Stimulated activated CD4-positive, alpha-beta T cell treated with anti-CD3 and anti-CD28 coated beads, TNF-alpha, amount 100 ng/mL, for 4 hours (primary cell): ENCODE results near the gene NEMP2.

Experiments used
- DNase-seq, 3 experiments: peaks; one replicate each; pipeline ENCODE4 v3.0.0-alpha.2; 2020; ENCODE audit warnings: low read depth in 3 of 3

The NEMP2 gene, protein sequence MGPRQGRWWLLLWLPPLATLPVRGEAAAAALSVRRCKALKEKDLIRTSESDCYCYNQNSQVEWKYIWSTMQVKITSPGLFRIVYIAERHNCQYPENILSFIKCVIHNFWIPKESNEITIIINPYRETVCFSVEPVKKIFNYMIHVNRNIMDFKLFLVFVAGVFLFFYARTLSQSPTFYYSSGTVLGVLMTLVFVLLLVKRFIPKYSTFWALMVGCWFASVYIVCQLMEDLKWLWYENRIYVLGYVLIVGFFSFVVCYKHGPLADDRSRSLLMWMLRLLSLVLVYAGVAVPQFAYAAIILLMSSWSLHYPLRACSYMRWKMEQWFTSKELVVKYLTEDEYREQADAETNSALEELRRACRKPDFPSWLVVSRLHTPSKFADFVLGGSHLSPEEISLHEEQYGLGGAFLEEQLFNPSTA

DNA sequence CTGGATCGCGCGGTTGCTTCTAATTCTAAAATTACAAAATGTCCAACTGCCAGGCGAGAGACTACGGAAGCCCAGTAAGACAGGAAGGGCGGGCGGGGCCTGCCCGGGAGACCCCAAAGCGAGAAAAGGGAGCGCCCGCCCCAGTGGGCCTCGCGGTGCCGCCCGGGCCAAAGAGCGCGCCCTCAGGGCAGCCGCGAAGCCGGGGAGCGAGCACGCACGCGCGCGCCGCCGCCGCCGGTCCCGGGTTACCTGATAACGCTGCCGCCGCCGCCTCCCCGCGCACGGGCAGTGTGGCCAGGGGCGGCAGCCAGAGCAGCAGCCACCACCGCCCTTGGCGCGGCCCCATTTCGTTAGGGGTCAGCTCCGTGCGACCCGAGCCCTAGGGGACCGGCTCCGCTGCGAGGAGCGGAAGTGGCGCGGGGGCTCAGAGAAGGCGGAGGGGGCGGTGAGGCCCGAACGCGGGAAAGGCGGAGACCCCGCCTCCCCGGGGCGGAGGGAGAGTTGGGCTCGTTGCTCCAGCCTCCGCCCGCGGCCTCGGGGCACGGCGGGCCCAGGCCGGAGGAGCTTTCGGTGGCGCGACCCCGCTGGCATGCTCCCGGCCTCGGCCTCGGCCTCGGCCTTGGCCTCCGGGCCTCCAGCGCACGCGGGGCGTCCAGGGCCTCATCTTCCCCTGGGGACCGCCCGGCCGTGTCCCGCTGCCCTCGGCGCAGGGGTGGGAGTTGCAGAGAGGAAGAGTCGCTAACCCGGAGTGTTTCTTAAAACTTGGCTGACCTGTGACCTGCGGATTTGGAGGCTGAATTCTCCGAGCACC lies at the start of gene NEMP2:
TSS of gene NEMP2 (minus strand) at position 413 of the 811 bp plus-strand sequence. CDS start at position 346, 67 bp downstream.
- peak; percentile 56 to 73 (median 62) for DNase-seq

DNA sequence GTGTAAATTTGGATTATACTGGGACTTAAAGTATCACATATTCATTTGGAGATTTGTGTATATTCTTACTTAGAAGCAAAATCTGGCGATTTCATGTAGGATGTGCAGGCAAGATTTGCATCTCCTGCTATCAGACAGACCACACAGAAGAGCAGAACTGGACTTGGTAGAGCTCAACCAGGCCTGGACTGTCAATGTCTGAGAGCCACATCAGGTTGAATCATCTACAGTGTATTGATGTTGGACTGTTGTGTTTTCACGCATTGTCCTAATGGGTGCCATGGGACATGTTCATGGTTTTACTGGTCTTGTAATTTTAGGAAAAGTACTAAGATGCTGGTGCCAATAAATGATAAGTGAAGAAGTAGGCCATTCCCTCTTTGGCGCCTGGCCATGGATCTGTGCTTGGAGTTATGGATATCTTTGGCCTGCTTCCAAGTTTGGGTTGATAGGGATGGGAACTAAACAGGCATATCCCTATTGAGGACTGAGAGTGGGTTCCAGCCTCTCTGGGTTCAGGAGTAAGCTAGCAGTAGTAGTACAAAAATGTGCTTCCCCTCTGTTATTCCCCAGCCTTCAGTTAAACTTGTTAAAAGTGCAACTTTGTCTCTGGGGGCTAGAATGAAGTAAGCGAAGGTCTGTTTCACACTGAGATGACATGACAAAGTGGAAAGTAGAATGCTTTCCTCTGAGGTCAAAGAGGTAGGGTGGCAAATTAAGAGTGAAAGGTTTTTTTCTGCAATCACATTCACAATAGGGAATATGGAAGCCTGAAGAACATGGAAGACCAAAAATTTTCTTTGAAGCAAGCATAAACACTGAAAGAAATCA lies 49.2 kb upstream of the NEMP2 start:
- DNase-seq, result no peak

DNA sequence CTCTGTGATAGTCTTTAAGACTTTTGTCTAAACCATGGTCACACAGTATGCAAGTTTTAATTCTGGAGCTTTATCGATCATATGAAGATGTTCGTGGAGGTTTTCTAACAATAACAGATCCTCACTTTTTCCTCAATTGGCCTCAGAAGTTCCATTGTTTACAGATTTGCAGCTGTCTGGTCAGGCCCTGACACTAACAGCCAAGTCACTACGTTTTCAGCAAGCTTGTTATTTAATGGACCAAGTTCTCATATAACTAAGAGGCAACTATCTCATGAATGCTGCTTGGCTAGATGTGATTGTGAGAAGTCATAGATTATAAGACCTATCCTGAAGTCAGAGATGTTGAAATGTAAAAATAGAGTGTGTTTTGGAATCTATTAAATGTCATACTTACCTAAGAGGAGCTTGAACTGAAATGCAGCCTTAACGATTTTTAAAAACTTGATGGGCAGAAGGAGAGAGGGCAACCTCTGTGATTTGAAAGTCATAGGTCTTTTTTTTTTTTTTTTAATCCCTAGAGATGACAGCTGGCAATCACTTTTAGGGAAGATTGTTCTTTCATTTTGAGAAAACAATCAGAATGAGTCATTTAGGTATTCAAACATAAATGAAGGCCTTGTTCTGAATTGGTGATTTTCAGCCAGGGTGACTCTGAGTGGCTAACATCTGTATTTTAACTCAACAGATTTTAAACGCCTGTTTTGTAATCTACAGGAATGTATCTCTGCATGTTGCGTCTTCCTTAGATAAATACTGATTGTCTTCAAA lies 48.4 kb upstream of the NEMP2 start:
- DNase-seq, result no peak

DNA sequence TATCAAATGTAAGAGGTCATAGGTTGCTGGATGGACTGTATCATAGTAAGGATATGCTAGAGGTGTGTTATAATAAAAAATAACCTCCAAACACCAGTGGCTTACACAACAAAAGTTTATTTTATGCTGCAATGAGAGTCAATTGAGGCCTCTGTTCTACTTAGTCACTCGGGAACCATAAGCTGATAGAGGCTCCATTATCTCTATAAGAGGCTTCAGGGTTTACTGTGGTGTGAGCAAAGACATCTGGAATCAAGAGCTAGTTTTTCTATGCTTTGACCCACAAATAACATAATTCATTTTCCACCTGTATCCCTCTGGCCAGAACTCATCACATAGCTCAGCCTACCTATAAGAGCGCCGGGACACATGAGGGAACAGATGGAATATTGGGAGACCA lies 47.5 kb upstream of the NEMP2 start:
- no peak for DNase-seq

DNA sequence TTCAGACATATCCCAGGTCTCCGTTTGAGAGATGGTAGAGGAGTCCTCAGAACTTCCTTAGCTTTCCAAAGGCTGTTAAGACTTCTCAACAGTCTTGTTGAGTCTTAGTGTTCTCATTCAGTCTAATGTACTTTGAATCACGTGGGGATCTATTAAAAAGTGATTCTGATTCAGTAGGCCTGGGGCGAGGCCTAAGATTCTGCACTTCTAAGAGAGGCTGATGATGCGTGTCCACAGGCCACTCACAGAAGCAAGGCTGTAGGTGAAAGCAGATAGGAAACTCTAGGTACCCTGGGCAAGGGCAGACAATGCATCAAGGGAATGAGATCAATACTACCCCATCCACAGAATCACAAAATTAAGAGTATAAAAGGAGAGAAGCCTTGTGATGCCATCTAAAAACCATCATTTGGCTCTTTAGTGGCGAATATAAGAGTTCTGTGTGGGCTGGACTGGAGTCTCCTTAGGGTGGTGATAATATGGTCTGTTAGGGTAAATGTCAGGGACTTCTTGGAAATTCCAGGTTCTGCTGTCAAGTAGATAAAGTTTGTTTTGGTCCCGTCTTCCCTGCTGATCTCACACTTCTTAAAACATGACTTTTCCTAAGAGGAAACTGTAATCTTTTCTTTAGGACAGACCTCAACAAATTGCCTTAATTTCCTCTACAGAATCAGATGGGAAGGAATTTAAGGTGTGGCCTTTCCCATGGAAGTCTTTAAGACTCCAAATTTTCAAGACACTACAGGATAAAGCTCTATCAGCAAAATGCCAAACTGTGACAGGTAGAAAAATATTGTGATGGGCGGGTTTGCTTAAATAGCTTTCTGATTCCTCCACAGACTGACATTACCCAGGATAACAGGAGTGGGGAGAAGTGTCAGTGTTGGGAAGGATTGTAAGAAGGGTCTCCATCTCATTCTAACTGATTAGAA lies 45.7 kb upstream of the NEMP2 start:
- no peak for DNase-seq

DNA sequence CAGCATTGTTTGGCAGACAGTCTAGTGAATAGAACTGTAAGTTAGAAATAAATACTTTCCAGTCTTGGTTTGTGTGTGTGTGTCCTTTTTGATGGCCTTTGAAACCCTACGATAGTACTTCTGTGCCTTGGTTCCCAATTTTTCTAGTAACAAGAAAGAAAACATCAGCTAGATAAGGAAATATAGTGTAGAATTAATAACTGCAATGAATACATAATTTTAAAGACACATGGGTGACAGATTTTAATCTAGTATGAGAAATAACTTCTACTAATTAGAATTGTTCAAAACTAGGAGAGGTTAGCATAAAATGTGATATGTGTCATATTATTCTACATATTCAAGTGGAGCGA lies 44.5 kb upstream of the NEMP2 start:
- DNase-seq, result no peak

DNA sequence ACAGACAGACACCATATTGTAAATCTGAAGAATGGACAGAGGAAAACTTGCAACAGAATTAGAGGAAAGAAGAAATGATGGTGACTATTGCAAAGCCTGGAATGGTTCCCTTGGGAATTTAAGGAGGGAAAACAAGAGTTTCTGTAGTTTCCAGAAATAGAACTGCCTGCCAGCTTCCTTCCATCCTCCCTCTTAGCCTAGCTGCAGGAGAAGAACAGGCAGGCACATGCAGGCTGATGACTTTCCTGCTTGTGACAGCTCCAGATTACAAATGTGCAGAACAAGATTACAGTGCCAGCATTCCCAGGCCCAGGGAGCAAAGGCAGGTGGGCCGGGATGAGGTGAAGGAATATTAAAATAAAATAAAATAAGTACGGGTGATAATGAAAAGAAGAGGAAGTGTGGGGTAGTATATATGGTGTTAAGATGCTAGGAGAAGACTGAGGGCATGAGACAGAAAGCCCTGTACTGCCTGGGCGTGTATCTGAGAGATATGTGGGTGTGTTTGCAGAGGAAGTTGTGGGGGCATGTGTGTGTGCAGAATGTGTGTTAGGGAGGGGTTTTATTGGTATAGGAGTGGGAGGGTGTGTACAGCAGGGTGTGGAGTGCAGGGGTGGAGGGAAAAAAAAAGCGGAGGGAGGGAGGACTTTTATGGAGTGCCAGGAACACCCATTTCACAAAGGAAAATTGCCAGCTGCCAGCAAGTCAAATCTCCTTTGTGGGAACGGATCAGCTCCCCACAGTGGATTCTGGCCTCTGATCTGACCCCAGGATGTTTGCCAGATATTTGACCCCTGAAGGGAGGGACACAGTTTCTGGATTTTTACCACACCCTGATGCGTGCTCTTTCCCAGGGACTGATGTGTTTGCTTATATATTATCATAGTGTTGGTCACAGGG lies 43.9 kb upstream of the NEMP2 start:
- DNase-seq, result peak in 1 of 3 experiments; percentile 14

DNA sequence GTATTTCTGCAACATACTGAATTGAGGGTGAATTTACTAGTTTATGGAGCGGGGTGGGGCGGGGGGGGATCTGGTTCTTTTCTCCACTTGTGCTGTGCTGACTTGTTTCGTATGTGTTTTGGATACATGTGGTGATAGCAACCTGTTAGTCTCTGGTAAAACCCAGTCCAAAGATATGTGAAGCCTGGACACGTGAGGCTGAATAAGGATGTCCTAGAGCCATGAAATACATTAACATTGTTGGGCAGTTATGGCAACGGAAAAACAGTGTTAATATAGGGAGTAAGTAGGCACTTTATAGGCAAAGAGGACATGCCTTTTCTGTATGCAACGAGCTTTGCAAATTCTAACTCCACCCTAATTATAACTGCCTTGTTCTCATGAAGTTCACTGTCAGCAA lies 42.1 kb upstream of the NEMP2 start:
- DNase-seq, result no peak

DNA sequence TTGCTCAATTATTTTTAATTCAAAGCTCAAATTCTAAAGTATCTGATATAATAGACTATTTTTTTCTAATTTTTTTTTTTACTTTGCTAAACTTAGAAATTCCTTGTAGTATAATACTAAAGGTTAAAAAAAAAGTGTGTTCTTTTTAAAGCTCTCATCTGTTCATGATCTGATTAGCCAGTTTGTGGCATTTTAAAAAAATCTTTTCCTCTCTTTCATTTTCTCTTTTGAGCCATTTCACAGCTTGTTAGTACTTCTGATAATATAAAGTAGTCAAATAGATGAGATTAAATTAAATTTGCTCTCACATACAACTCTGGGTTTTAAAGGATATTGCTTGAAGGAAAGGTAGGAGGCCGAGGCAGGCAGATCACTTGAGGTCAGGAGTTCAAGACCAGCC lies 40.7 kb upstream of the NEMP2 start:
- no peak for DNase-seq

DNA sequence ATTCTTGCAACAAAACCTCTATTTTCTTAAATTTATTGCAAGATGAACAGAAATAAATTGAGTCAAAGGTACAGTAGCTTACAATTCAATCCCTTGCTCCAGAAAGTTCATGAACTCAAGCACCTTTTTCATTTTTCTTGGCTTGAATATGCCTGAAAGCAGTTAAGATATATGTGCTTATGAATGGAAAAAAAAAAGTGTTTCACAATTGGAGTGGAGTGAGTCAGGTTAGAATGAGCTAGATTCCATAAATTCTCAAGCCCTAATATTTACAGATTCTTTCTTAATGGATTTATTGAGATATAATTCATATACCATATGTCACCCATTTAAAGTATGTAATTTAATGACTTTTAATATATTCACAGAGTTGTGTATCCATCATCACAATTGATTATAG lies 39.6 kb upstream of the NEMP2 start:
- no peak for DNase-seq

DNA sequence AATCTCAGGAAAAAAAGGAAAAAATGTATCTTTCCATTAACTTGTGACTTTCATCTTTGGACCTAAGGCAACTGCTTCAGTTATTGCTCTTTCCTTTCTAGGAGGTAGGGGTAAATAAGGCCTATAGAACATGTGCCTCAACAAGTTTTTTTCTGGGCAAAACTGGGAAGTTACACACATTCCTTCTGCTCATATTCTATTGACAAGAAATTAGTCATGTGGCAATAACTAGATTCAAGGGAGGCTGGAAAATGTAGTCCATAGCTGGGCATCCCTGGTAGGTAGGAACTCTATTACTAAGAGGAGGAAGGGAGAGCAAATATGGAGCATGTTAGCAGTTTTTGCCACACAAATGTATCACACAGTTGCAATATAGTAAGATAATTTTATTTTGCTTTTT lies 37.7 kb upstream of the NEMP2 start:
- no peak for DNase-seq

DNA sequence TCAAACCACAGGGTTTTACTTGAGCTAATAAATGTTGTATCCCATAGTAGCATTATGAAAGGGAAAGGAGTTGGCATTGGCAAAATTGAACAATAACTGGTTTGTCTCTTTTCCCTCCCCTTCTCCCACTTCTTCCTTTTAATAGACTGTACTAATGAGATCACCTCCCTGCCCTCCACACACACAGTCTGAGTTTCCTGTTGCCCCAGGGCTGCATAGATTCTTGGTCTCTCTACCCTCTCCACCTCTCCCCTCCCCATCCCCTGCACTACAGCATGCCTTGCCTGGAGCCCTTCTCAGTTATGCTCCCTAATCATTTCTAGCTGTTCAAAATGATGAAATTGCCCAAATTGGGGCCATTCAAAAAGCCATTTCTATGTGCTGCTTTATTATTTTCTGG lies 37.2 kb upstream of the NEMP2 start:
- DNase-seq, result no peak

DNA sequence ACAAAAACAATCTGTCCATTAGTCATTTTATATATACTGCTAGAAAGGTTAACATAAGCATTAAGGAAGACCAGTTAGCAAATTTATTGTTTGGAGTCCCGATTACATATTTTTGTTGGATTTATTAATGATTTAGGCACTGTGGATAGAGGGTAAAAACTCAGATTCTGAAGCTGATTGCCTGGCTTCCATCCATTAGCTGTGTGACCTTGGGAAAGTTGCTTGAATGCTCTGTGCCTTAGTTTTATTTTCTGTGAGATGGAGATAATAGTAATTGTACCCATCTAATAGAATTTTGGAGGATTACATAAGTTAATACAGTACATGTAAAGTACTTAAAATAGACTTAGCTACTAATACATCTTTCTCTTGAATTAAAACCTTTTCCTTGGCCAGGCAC lies 36.3 kb upstream of the NEMP2 start:
- no peak for DNase-seq

DNA sequence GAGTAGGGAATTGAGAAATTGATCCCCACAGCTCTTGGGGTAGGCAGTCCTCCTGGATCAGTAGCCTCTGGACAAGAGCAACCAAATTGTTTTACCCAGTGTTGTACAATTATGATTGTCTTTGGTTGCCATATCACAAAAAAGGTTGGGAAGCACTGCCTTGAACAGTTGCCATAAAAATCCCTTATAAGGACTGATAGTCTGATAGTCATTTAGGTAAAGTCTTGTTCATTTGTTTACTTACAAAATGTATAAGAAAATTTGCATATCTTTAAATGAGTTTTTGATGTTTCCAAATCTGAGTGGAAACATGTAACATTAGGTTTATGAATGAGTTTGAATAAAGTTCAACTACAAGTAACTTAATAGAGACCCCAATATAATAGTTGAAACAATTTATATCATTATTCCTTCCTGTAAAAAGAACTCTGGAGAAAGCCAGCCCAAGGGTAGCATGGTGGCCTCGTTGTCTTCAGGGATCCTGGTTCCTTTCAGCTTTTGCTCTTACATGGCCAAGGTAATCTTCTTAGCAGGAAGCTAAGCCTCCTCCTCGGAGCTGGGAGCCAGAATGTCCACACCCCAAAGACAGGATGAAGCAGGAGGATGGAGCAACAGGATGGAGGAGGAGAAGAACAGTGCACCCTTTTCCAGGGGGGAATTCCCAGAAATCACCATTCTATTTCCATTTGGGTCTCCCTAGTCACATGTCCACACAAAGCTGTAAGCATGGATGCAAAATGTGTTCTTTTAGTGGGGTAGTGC lies 35.7 kb upstream of the NEMP2 start:
- DNase-seq, result no peak

DNA sequence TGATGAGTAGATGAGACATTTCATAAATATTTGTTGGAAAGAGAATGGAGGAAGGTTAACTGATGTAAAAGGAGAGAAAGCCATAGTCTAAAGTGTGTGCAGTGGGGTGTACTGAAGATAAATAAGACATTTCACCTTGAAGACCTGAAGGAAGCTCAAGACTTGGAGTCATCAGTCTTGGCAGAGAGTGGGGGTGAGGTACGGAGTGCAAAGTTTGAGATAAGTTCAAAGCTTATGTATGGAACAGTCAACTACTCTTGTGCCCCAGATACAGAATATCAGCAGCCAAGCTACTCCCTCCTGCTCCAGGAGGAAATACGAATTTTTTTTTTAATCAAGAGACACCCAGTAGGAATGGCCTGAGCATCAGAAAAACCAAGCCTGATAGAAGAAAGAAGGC lies 30.3 kb upstream of the NEMP2 start:
- DNase-seq, result no peak

DNA sequence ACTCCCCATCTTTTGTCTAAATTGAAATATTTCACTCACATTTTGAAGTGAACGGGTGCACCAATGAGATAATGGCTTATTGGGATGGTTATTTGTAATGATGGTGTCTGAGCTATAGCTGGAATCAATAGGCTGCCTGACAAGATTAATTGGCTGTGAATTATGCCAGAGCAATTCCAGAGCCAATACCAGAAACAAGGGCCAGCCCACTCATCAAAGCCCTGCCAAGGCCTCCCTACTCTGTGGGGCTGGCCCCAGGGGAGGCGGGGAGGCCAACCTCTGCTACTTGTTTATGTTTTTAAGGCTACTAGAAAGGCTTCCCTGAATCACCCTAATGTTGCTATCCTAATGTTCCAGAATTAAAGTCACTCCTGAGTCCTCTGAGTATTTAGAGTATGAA lies 29.1 kb upstream of the NEMP2 start:
- DNase-seq, result no peak

DNA sequence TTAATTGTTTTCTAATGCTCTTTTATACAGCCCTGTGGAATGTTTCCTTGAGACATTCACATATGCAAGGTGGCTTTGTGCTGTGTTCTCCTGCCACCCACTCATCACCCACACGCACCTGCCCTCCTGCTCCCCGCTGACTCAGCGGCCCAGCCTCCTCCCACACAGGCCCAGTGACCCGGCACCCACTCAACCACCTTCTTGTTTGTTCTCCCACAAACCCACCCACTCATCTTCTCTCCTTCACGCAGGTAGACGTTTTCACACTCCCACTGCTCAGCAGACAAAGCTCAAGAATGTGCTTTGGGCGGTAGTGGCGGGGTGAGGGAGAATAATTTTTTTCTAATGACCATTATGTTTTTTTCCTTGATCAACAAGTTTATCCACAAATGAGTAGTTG lies 28.6 kb upstream of the NEMP2 start:
- DNase-seq, result peak; percentile 11 to 82 (median 78)

DNA sequence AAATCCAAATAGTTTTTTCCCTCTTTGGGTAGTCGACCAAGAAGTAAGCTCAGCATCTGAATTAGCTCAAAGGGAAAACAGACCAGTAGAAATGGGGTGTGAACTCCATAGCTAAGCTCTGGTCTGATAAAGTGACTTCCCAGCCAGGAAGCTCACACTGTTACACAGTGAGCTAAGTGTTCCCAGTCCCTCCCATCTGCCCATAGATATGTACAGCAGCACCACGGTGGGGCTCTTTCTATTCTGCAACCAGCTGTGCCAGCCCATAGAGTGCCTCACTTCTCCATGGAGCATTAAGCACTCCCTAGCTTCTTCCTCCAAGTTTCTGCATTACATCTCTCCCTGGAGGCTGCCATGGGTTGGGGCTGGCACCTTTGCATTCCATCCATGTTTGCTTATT lies 27.6 kb upstream of the NEMP2 start:
- no peak for DNase-seq

DNA sequence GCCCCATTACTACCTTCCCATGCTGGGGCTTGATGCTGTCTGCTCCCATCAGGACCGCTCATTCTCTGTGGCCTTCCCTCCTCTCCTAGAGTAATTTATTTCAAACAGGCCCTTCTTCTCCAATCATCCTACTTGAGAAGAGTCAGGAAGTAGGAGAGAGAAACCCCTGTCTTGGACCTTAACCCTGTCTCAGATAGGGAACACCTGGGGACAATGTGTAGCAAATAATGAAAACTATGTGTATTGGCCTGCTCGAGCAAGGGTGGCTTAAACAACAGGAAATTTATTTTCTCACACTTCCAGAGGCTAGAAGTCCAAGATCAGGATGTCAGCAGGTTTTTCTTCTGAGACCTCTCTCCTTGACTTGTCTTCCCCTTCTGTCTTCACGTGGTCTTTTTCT lies 26.6 kb upstream of the NEMP2 start:
- no peak for DNase-seq
